ENCODE measurements around the gene MZT2A.
"Not testable (repeated sequence)": the region's sequence is repeated elsewhere in the genome, so short reads cannot be mapped to it uniquely, and the experiment has no call there.

Gene MZT2A

DNA sequence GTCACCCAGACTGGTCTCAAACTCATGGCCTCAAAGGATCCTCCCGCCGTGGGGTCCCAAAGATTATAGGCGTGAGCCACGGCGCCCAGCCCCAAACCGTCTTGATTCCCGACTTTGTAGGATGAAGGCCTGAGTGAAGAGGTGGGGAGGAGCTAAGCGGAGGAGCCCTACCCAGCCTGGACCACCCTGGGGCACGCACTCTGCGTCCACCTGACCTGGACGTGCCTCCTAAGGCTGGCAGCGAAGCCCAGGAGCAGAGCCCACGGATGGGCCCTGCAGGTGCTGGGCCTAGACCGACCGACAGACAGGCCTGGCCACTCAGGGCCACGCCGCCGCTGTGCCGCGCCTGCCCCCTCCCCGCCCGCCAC, 744 bp downstream of the MZT2A start:
- not testable (repeated sequence) for DNase-seq (ENCODE audit: low spot score)

GRCh38 chr2:131490616-131491468, 1.4 kb downstream of the MZT2A start:
- DNase-seq (ENCODE audit: low spot score): not testable (repeated sequence)

GRCh38 chr2:131488306-131489205, 3.6 kb downstream of the MZT2A start:
- no peak for DNase-seq (ENCODE audit: low spot score)

GRCh38 chr2:131486201-131486902, 5.8 kb downstream of the MZT2A start:
- DNase-seq (ENCODE audit: low spot score): not testable (repeated sequence)

DNA sequence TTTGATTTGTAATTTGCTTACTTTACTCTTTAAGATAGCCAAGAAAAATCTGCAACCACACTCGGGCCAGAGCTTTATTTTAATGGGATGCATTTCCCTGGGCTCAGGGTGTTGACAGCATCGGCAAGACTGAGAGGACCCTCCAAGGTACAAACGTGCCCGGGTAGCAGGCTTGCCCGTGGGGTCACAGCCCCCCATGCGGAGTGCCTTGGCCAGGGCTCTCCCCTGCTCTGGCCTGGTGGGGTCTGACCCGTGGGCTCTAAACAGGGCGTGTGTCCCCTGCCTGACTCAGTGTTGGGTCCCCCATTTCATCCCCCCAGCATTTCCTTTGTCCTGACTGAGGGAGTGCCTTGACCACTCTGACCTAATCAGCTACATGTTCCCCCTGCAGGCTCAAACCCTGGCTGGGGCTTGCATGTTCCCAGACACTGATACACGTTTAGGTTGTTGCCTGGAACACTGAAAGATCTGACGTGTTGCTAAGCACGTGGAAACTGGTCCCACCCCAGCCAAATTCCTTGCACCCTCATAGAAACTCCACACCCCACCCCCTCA, 7.2 kb downstream of the MZT2A start:
- not testable (repeated sequence) for DNase-seq (ENCODE audit: low spot score)

DNA sequence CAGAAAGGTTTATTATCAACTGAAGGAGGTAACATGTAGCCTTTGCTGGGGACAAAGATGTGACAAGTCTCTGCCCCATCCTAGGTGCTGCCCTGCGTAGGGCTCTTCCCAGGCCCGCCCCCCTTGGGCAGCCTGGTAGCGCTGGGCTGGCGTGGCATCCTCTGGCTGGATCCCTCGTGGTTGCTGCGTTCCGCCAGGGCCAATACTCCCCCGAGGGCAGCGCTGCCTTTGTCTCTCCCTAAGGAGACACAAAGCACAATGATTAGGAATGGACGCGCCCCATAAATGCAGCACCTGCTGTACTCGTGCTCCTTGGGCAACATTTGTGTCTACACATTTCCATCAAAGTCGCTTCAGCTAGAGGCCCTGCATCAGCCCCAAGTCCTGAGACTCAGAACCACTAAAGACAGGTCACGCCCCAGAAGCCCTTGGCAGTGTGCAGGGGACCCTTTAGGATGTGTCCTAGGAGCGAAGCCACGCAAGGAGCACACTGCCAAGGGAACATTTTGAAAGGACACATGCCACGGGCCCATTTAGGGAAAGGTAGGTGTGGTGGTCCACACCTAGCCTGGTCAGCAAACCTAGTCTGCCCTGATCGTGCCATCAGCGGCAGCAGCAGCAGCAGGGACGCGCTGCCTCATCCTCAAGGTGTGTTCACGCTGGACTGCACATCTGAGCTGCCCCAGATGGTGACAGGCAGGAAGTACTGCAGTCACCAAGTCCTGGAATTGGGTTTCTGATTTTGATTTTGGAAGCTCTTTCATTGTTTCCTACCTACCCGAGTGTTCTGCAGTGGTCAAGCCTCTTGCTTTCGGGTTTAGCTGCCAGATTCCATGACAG, 8.0 kb downstream of the MZT2A start:
- DNase-seq (ENCODE audit: low spot score): not testable (repeated sequence)

GRCh38 chr2:131482506-131483155, 9.6 kb downstream of the MZT2A start:
- DNase-seq (ENCODE audit: low spot score): not testable (repeated sequence)

GRCh38 chr2:131480351-131480750, 11.8 kb downstream of the MZT2A start:
- not testable (repeated sequence) for DNase-seq (ENCODE audit: low spot score)

GRCh38 chr2:131478850-131479461, 13.2 kb downstream of the MZT2A start:
- DNase-seq (ENCODE audit: low spot score): not testable (repeated sequence)

DNA sequence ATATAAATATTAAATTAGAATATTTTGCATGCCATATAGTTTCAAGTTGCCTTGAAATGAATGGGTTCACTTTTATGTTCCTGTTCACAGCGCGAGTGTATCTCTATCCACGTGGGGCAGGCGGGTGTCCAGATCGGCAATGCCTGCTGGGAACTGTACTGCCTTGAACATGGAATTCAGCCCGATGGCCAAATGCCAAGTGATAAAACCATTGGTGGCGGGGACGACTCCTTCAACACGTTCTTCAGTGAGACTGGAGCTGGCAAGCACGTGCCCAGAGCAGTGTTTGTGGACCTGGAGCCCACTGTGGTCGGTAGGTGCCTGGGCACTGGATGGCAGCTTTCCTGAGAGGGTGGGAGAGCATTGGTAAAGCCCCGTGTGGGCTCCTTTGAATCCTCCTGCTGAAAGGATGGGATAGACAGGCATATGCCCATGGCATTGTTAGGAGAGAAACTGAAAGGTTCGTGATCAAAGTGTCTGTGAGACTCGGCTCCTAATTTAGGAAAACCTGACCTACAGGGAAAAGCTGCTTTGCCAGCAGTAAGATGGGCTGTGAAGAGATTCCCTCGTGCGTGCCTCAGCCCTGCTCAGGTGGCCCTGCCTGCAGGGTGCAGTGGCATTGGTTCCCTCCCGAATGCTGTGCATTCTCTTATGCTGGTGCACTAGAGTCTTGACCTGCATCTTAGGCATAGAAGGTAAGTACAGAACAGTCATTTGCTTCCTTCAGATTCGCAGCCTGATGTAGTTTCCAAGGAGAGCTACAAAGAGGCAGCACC, 13.9 kb downstream of the MZT2A start:
- DNase-seq (ENCODE audit: low spot score): not testable (repeated sequence)

- not testable (repeated sequence) for DNase-seq (ENCODE audit: low spot score)
Observed at GRCh38 chr2:131477227-131477626, 15.0 kb downstream of the MZT2A start.

GRCh38 chr2:131476363-131476762, 15.8 kb downstream of the MZT2A start:
- not testable (repeated sequence) for DNase-seq (ENCODE audit: low spot score)

GRCh38 chr2:131475831-131476230, 16.4 kb downstream of the MZT2A start, which contains the start of gene TUBA3D:
Gene TUBA3D (plus strand): TSS chr2:131476119. CDS start chr2:131476200, 81 bp downstream.
- no peak for DNase-seq (ENCODE audit: low spot score)

- DNase-seq (ENCODE audit: low spot score): not testable (repeated sequence)
Observed at GRCh38 chr2:131473266-131473665, 18.9 kb downstream of the MZT2A start.

GRCh38 chr2:131471624-131472023, 20.6 kb downstream of the MZT2A start:
- DNase-seq (ENCODE audit: low spot score): not testable (repeated sequence)

GRCh38 chr2:131470944-131471343, 21.3 kb downstream of the MZT2A start:
- not testable (repeated sequence) for DNase-seq (ENCODE audit: low spot score)

- DNase-seq (ENCODE audit: low spot score): not testable (repeated sequence)
Observed at GRCh38 chr2:131467722-131468121, 24.5 kb downstream of the MZT2A start.

DNA sequence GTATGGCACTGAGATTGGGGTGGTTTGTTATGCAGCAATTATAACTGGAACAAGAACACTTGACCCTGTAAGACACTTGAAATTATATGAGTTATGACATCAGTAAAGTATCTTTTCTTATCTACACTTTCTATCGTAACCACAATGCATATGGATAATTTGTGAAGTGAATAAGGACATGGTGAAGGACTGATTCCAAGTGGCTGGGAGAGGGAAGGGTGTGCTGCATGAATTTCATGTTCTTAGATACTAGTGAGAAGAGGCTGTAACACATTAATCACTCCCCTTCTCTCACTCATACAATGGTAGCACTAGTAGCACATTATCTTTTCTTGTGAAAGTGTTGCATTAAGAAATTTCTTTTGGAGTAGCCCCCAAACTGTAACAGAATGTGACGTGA, 37.3 kb downstream of the MZT2A start:
- not testable (repeated sequence) for DNase-seq (ENCODE audit: low spot score)
